Mesenchymal stem cell (in vitro differentiated cells and primary cell): Measurements from ENCODE around the gene PPP1R26.

Source experiments
- DNase-seq: peaks from one replicate; pipeline ENCODE4 v3.0.0-alpha.2; 2013
- H2AFZ ChIP-seq: one replicate; pipeline ENCODE4 v1.6.1; 2013; ENCODE audit warnings: low read depth, mild to moderate bottlenecking, control low read depth, inconsistent platforms, low read length, moderate library complexity
- H2AK5ac ChIP-seq: 2 replicates; pipeline ENCODE4 v1.6.1; 2013; ENCODE audit warnings: low read length, moderate library complexity, mild to moderate bottlenecking, inconsistent platforms; ENCODE audit not compliant: severe bottlenecking
- H2BK120ac ChIP-seq: one replicate; pipeline ENCODE4 v1.6.1; 2013; ENCODE audit warnings: low read depth, mild to moderate bottlenecking, inconsistent platforms, low read length, moderate library complexity
- H2BK12ac ChIP-seq, 2 experiments: one replicate each; pipeline ENCODE4 v1.6.1; 2013; ENCODE audit warnings: inconsistent platforms in 2 of 2, low read length in 2 of 2, mild to moderate bottlenecking in 2 of 2, moderate library complexity in 2 of 2, control low read depth in 1 of 2
- H2BK15ac ChIP-seq: one replicate; pipeline ENCODE4 v1.6.1; 2013; ENCODE audit warnings: mild to moderate bottlenecking, low read depth, inconsistent platforms; ENCODE audit not compliant: poor library complexity, severe bottlenecking
- H2BK5ac ChIP-seq: 2 replicates; pipeline ENCODE4 v1.6.1; 2013; ENCODE audit warnings: low read depth, mild to moderate bottlenecking, low read length, control low read depth, inconsistent platforms; ENCODE audit not compliant: poor library complexity, severe bottlenecking
- H3K14ac ChIP-seq, 2 experiments: one replicate each; pipeline ENCODE4 v1.6.1; 2013; ENCODE audit warnings: inconsistent platforms in 2 of 2, low read length in 2 of 2, control low read depth in 1 of 2, mild to moderate bottlenecking in 1 of 2, moderate library complexity in 1 of 2
- H3K18ac ChIP-seq, 2 experiments: one replicate each; pipeline ENCODE4 v1.6.1; 2013; ENCODE audit warnings: inconsistent platforms in 2 of 2, low read length in 2 of 2, control low read depth in 1 of 2, low read depth in 1 of 2, mild to moderate bottlenecking in 1 of 2
- H3K23ac ChIP-seq, 2 experiments: one replicate each; pipeline ENCODE4 v1.6.1; 2013; ENCODE audit warnings: inconsistent platforms in 2 of 2, low read length in 2 of 2, mild to moderate bottlenecking in 2 of 2, moderate library complexity in 2 of 2, control low read depth in 1 of 2
- H3K27ac ChIP-seq: 2 replicates; pipeline ENCODE4 v1.5.1; 2013; ENCODE audit warnings: mild to moderate bottlenecking, moderate library complexity, low read length, control low read depth, inconsistent platforms; ENCODE audit not compliant: poor library complexity, severe bottlenecking
- H3K27me3 ChIP-seq, 2 experiments: 2 replicates each; pipeline versions ENCODE4 v1.6.1 to v1.7.0; 2013; ENCODE audit warnings: low read length in 2 of 2, mild to moderate bottlenecking in 2 of 2, moderate library complexity in 2 of 2, control low read depth in 1 of 2, inconsistent platforms in 1 of 2; ENCODE audit not compliant: control insufficient read depth in 1 of 2, insufficient read depth in 1 of 2
- H3K36me3 ChIP-seq, 2 experiments: 2 replicates each; pipeline versions ENCODE4 v1.6.1 to v1.7.0; 2013; ENCODE audit warnings: low read length in 2 of 2, control low read depth in 1 of 2, inconsistent platforms in 1 of 2, low read depth in 1 of 2, mild to moderate bottlenecking in 1 of 2; ENCODE audit not compliant: insufficient read depth in 2 of 2, control insufficient read depth in 1 of 2
- H3K4ac ChIP-seq, 2 experiments: one replicate each; pipeline ENCODE4 v1.6.1; 2013; ENCODE audit warnings: inconsistent platforms in 2 of 2, low read length in 2 of 2, mild to moderate bottlenecking in 2 of 2, moderate library complexity in 2 of 2, control low read depth in 1 of 2, low read depth in 1 of 2
- H3K4me1 ChIP-seq: 2 replicates; pipeline ENCODE4 v1.6.1; 2013; ENCODE audit warnings: low read depth, low read length, control low read depth; ENCODE audit not compliant: control insufficient read depth, insufficient read depth
- H3K4me2 ChIP-seq: 2 replicates; pipeline ENCODE4 v1.6.1; 2013; ENCODE audit warnings: low read length, mild to moderate bottlenecking, inconsistent platforms; ENCODE audit not compliant: poor library complexity, severe bottlenecking
- H3K4me3 ChIP-seq, 2 experiments: 2 replicates each; pipeline versions ENCODE4 v1.5.1 to v1.7.0; 2013; ENCODE audit warnings: low read length in 2 of 2, mild to moderate bottlenecking in 2 of 2, control low read depth in 1 of 2, low read depth in 1 of 2; ENCODE audit not compliant: insufficient read depth in 1 of 2
- H3K79me1 ChIP-seq: replicated peaks from 2 replicates; pipeline ENCODE4 v1.6.1; 2013; ENCODE audit warnings: mild to moderate bottlenecking, control low read depth, low read length, inconsistent platforms; ENCODE audit not compliant: poor library complexity, severe bottlenecking
- H3K9ac ChIP-seq: 2 replicates; pipeline ENCODE4 v1.7.0; 2013; ENCODE audit warnings: mild to moderate bottlenecking, low read length, moderate library complexity
- H3K9me3 ChIP-seq: 2 replicates; pipeline ENCODE4 v1.7.0; 2013; ENCODE audit warnings: mild to moderate bottlenecking, low read length; ENCODE audit not compliant: control insufficient read depth
- H4K8ac ChIP-seq: one replicate; pipeline ENCODE4 v1.6.1; 2013; ENCODE audit warnings: inconsistent platforms, mild to moderate bottlenecking, low read length, moderate library complexity
- H4K91ac ChIP-seq: one replicate; pipeline ENCODE4 v1.6.1; 2013; ENCODE audit warnings: mild to moderate bottlenecking, low read length, inconsistent platforms
- WGBS: methylation state at CpG from one replicate; pipeline ENCODE4 v1.1.7; 2013; ENCODE audit warnings: mixed read lengths; 5-methylcytosine and 5-hydroxymethylcytosine counted together

PPP1R26 gene

GRCh38 chr9:135501261-135502167, 21.9 kb downstream of the PPP1R26 start:
- H3K36me3 ChIP-seq, result peaks cover 31 to 49% of the 10 kb centered on the region in 2 experiments
- WGBS, result 49% methylated on average over 38 of the region's 38 CpGs
- DNase-seq, result peak; percentile 74
- peaks cover 37% of the 10 kb centered on the region for H3K4me1 ChIP-seq
- no peak overlapping the region for H3K18ac ChIP-seq
- no peaks in the 10 kb centered on the region for H3K27me3 ChIP-seq
- no peak overlapping the region for H2BK12ac ChIP-seq
- H3K14ac ChIP-seq, result peak overlapping the region in 1 of 2 experiments; percentile 11
- H4K8ac ChIP-seq, result no peak overlapping the region
- no peak overlapping the region for H3K27ac ChIP-seq
- peak overlapping the region in 1 of 2 experiments; percentile 30 for H3K4ac ChIP-seq
- peak overlapping the region; percentile 43 for H4K91ac ChIP-seq
- no peaks in the 10 kb centered on the region for H3K9me3 ChIP-seq
- no peak overlapping the region for H2BK5ac ChIP-seq
- H2BK120ac ChIP-seq, result no peak overlapping the region
- no peak overlapping the region for H2AK5ac ChIP-seq
- H3K79me1 ChIP-seq, result peaks cover 37% of the 10 kb centered on the region
- peak overlapping the region; percentile 72 for H3K4me2 ChIP-seq
- H3K9ac ChIP-seq, result peak overlapping the region; percentile 93
- peak overlapping the region in 1 of 2 experiments; percentile 50 for H3K23ac ChIP-seq
- H2AFZ ChIP-seq, result no peak overlapping the region
- no peak overlapping the region for H2BK15ac ChIP-seq
- peak overlapping the region; percentile 82 to 96 for H3K4me3 ChIP-seq

DNA sequence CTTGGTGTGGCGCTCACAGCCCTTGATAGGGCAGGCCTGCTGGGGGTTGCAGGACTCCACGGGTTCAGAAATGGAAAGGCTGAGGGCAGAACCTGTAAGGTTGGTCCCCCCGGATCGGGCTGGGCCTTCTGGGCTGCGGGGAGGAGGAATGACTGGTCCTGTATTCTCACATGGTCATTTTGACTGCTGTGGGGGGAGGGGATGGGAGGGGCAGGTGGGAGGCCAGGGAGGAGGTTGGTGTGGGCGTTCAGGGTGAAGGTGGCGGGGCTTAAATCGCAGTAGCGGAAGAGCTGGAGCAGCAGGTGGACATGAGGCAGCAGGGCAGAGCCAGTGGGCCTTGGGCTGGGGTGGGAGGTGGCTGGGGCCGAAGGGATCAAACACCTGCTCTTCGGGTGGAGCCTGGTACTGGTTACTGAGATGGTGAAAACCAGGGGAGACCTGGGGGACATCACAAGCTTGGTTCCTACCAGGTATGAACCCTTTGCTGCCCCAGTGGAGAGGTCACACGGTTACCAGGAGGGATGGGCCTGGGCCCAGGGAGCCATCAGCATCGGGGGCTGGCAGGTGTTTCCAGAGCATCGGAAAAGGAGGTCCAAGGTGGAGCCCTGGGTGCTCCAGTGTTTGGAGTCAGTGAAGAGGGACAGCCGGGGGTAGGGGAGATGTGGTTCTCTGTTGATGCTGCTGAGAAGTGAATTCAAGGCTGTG, 22.7 kb downstream of the PPP1R26 start:
- no peak overlapping the region for H3K27ac ChIP-seq
- no peak overlapping the region for H3K14ac ChIP-seq
- no peak overlapping the region for H3K18ac ChIP-seq
- DNase-seq, result no peak
- H3K4me2 ChIP-seq, result peak overlapping the region; percentile 72
- H4K8ac ChIP-seq, result no peak overlapping the region
- no peak overlapping the region for H4K91ac ChIP-seq
- H3K4me1 ChIP-seq, result peaks cover 41% of the 10 kb centered on the region
- peaks cover 31 to 49% of the 10 kb centered on the region in 2 experiments for H3K36me3 ChIP-seq
- 95% methylated on average over 15 of the region's 15 CpGs for WGBS
- peaks cover 37% of the 10 kb centered on the region for H3K79me1 ChIP-seq
- no peak overlapping the region for H3K4ac ChIP-seq
- no peak overlapping the region for H2BK5ac ChIP-seq
- H2BK12ac ChIP-seq, result no peak overlapping the region
- H3K4me3 ChIP-seq, result peak overlapping the region; percentile 0 to 82
- no peak overlapping the region for H2BK15ac ChIP-seq
- no peaks in the 10 kb centered on the region for H3K9me3 ChIP-seq
- H2BK120ac ChIP-seq, result no peak overlapping the region
- no peaks in the 10 kb centered on the region for H3K27me3 ChIP-seq
- H2AFZ ChIP-seq, result no peak overlapping the region
- H3K23ac ChIP-seq, result peak overlapping the region in 1 of 2 experiments; percentile 50
- H2AK5ac ChIP-seq, result no peak overlapping the region
- peak overlapping the region; percentile 93 for H3K9ac ChIP-seq

DNA sequence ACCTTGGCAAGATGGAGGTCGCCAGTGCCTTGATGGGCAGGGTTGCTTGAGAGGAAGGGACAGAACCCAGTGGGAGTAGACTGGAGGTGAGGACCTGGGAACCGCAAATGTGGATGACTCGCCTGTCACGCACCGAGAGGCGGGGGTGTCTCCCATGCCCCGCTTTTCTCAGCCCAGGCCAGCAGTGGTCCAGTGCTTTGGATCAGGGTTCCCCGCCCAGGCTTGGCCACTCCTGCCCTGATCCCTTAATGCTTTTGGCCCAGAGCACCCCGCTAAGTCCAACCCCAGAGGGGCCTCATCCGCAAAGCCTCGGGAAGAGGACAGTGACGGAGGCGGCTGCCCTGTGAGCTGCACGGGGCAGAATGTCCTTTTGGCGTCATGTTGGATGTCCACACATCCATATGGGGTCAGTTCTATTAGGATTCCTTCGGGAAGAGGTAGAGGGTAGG, 23.3 kb downstream of the PPP1R26 start:
- no peak overlapping the region for H3K27ac ChIP-seq
- H2BK12ac ChIP-seq, result no peak overlapping the region
- no peak overlapping the region for H3K18ac ChIP-seq
- H3K4me2 ChIP-seq, result no peak overlapping the region
- H2BK15ac ChIP-seq, result no peak overlapping the region
- no peak overlapping the region for H3K14ac ChIP-seq
- H2BK120ac ChIP-seq, result no peak overlapping the region
- no peak overlapping the region for H2AK5ac ChIP-seq
- 94% methylated on average over 16 of the region's 16 CpGs for WGBS
- H3K9ac ChIP-seq, result no peak overlapping the region
- H3K36me3 ChIP-seq, result peaks cover 31 to 49% of the 10 kb centered on the region in 2 experiments
- H3K23ac ChIP-seq, result no peak overlapping the region
- no peak overlapping the region for H3K4me3 ChIP-seq
- H3K79me1 ChIP-seq, result peaks cover 37% of the 10 kb centered on the region
- no peak overlapping the region for H3K4ac ChIP-seq
- H4K91ac ChIP-seq, result no peak overlapping the region
- H4K8ac ChIP-seq, result no peak overlapping the region
- no peaks in the 10 kb centered on the region for H3K9me3 ChIP-seq
- DNase-seq, result no peak
- H2BK5ac ChIP-seq, result no peak overlapping the region
- H3K4me1 ChIP-seq, result peaks cover 41% of the 10 kb centered on the region
- H2AFZ ChIP-seq, result no peak overlapping the region
- no peaks in the 10 kb centered on the region for H3K27me3 ChIP-seq
